ENCODE measurements around the gene LMOD2.
A peak's percentile ranks its signal among the peaks of the same experiment; 100 is the strongest.

Gene LMOD2

DNA sequence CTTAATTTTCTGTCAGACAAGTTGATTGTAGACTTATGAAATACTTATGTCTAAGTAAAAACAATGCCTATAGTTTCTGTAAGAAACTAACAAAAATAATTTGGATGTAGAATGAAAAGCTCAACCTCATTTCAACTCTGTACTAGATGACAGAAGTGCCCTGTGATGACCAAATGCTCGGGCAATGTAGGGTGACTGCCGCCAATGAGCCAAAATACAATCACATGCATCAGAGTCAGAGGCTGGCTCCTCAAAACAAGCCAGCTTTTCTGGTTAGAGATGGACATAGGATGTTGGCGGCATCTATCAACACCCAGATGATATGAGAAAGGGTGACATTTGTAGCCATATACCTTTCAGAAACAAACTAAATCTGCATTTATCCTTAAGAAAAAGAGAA is 23.9 kb downstream of the LMOD2 start:
- no peaks in the 10 kb centered on the region for H3K9me3 ChIP-seq (ENCODE audit: low read length)
- H3K36me3 ChIP-seq (ENCODE audit: insufficient read depth, low read length): peaks cover 4% of the 10 kb centered on the region; the same call in 1 of the 2 replicates
- no peaks in the 10 kb centered on the region for H3K9me2 ChIP-seq (ENCODE audit: low read depth, low read length)
- H3K4me2 ChIP-seq (ENCODE audit: low read length): no peak overlapping the region
- no peaks in the 10 kb centered on the region for H3F3A ChIP-seq (ENCODE audit: insufficient read depth, low read length)
- no peaks in the 10 kb centered on the region for H4K20me1 ChIP-seq (ENCODE audit: insufficient read depth, low read length)
- no peak for TF ChIP-seq EZH2 (IDR thresholded peaks at IDR 0.05; ENCODE audit: borderline replicate concordance, low read length)
- TF ChIP-seq, protein P1, sequence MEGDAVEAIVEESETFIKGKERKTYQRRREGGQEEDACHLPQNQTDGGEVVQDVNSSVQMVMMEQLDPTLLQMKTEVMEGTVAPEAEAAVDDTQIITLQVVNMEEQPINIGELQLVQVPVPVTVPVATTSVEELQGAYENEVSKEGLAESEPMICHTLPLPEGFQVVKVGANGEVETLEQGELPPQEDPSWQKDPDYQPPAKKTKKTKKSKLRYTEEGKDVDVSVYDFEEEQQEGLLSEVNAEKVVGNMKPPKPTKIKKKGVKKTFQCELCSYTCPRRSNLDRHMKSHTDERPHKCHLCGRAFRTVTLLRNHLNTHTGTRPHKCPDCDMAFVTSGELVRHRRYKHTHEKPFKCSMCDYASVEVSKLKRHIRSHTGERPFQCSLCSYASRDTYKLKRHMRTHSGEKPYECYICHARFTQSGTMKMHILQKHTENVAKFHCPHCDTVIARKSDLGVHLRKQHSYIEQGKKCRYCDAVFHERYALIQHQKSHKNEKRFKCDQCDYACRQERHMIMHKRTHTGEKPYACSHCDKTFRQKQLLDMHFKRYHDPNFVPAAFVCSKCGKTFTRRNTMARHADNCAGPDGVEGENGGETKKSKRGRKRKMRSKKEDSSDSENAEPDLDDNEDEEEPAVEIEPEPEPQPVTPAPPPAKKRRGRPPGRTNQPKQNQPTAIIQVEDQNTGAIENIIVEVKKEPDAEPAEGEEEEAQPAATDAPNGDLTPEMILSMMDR (IDR thresholded peaks at IDR 0.05; ENCODE audit: low read length): no peak
- no peak overlapping the region for H2AFZ ChIP-seq (ENCODE audit: low read length)
- H3K27ac ChIP-seq (ENCODE audit: low read depth, low read length, poor library complexity, severe bottlenecking): no peak overlapping the region
- H3K9ac ChIP-seq (ENCODE audit: low read length): no peak overlapping the region
- H3K27me3 ChIP-seq (ENCODE audit: insufficient read depth, low read length): no peaks in the 10 kb centered on the region
- H3K4me1 ChIP-seq (ENCODE audit: insufficient read depth, low read length, severe bottlenecking): no peaks in the 10 kb centered on the region
- H3K4me3 ChIP-seq (ENCODE audit: low read depth, low read length, poor library complexity, severe bottlenecking): no peak overlapping the region
- no peaks in the 10 kb centered on the region for H3K79me2 ChIP-seq (ENCODE audit: insufficient read depth, low read length)

DNA sequence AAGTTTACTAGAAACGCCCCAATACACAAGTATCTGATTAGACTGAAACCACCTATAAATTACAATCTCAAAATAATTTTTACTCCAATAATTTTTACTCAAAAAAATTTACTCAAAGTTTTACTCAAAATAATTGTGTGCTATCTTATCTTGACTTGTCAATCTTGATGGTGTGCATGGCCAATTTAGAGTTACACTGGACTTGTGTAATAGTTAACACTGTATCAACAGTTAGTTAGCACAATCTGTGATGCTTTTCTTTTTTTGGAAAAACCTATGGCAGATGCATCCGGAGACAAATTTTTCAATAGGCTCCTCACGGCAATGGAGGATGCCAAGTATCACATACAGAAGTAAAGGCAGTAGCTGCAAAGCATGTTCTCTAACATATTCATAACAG is 24.9 kb downstream of the LMOD2 start:
- Histone ChIP-seq H3K36me3 (ENCODE audit: insufficient read depth, low read length) (peaks cover 4% of the 10 kb centered on the region; the same call in 1 of the 2 replicates), H3K9me3 (ENCODE audit: low read length) (no peaks in the 10 kb centered on the region), H3K4me1 (ENCODE audit: insufficient read depth, low read length, severe bottlenecking) (no peaks in the 10 kb centered on the region), H3K9ac (ENCODE audit: low read length) (no peak overlapping the region), H2AFZ (ENCODE audit: low read length) (no peak overlapping the region), H4K20me1 (ENCODE audit: insufficient read depth, low read length) (no peaks in the 10 kb centered on the region), H3K27me3 (ENCODE audit: insufficient read depth, low read length) (no peaks in the 10 kb centered on the region), H3K4me3 (ENCODE audit: low read depth, low read length, poor library complexity, severe bottlenecking) (no peak overlapping the region), H3K4me2 (ENCODE audit: low read length) (no peak overlapping the region), H3K9me2 (ENCODE audit: low read depth, low read length) (no peaks in the 10 kb centered on the region), H3K27ac (ENCODE audit: low read depth, low read length, poor library complexity, severe bottlenecking) (no peak overlapping the region), H3F3A (ENCODE audit: insufficient read depth, low read length) (no peaks in the 10 kb centered on the region), H3K79me2 (ENCODE audit: insufficient read depth, low read length) (no peaks in the 10 kb centered on the region)
- no peak for TF ChIP-seq EZH2 (IDR thresholded peaks at IDR 0.05; ENCODE audit: borderline replicate concordance, low read length)

DNA sequence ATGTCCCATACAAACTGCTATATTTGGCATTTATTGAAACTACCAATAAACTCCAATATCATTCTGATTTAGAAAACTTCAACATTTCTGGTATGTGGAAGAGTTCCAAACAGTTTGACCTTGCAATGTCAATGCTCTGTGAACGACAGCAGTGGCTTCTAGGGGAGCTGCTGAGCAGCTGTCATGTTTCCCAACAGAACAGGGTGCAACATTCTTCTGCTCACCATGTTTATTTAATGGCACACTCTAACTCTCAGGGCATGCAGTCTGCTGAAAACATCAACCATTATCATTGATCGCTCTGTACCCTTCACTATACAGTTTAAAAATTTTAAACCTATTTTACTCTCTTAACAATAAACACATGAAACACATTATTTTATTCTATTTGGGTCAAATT is 25.9 kb downstream of the LMOD2 start:
- Histone ChIP-seq H2AFZ (ENCODE audit: low read length) (no peak overlapping the region), H3K4me2 (ENCODE audit: low read length) (no peak overlapping the region), H3K27ac (ENCODE audit: low read depth, low read length, poor library complexity, severe bottlenecking) (no peak overlapping the region), H4K20me1 (ENCODE audit: insufficient read depth, low read length) (no peaks in the 10 kb centered on the region), H3K9ac (ENCODE audit: low read length) (no peak overlapping the region), H3F3A (ENCODE audit: insufficient read depth, low read length) (no peaks in the 10 kb centered on the region), H3K9me3 (ENCODE audit: low read length) (no peaks in the 10 kb centered on the region), H3K79me2 (ENCODE audit: insufficient read depth, low read length) (no peaks in the 10 kb centered on the region), H3K36me3 (ENCODE audit: insufficient read depth, low read length) (peaks cover 4% of the 10 kb centered on the region; the same call in 1 of the 2 replicates), H3K9me2 (ENCODE audit: low read depth, low read length) (no peaks in the 10 kb centered on the region), H3K4me3 (ENCODE audit: low read depth, low read length, poor library complexity, severe bottlenecking) (no peak overlapping the region), H3K27me3 (ENCODE audit: insufficient read depth, low read length) (no peaks in the 10 kb centered on the region), H3K4me1 (ENCODE audit: insufficient read depth, low read length, severe bottlenecking) (no peaks in the 10 kb centered on the region)
- TF ChIP-seq, protein P1 (IDR thresholded peaks at IDR 0.05; ENCODE audit: low read length): no peak
- no peak for TF ChIP-seq EZH2 (IDR thresholded peaks at IDR 0.05; ENCODE audit: borderline replicate concordance, low read length)

DNA sequence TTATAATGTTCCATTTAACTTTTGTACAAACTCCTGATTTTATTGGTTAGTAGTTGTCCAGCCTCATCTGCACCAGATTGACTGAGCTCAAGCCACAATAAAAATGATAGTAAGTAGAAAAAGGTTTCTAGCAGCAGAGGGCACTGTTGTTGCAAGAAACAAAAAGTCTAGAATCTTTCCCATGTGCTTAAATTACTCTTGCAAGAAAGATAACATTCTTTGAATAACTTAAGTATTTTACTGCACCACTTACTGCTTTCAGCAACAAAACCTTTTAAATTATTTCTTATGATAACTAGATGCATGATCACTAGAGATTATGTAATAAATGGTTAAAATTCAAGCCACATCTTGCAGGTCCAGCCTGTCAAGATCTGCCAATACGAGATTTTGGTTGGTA is 27.0 kb downstream of the LMOD2 start:
- Histone ChIP-seq H3K9me2 (ENCODE audit: low read depth, low read length) (no peaks in the 10 kb centered on the region), H3K79me2 (ENCODE audit: insufficient read depth, low read length) (no peaks in the 10 kb centered on the region)

More for the DNA sequence above, 27.0 kb downstream of the LMOD2 start:
- no peak overlapping the region for H2AFZ ChIP-seq (ENCODE audit: low read length)
- H3K4me3 ChIP-seq (ENCODE audit: low read depth, low read length, poor library complexity, severe bottlenecking): no peak overlapping the region
- H3K27ac ChIP-seq (ENCODE audit: low read depth, low read length, poor library complexity, severe bottlenecking): no peak overlapping the region
- no peaks in the 10 kb centered on the region for H3K4me1 ChIP-seq (ENCODE audit: insufficient read depth, low read length, severe bottlenecking)
- H3K9me3 ChIP-seq (ENCODE audit: low read length): no peaks in the 10 kb centered on the region
- no peak for TF ChIP-seq EZH2 (IDR thresholded peaks at IDR 0.05; ENCODE audit: borderline replicate concordance, low read length)
- TF ChIP-seq, protein P1 (IDR thresholded peaks at IDR 0.05; ENCODE audit: low read length): peak; percentile 85
- no peaks in the 10 kb centered on the region for H3K27me3 ChIP-seq (ENCODE audit: insufficient read depth, low read length)
- no peaks in the 10 kb centered on the region for H4K20me1 ChIP-seq (ENCODE audit: insufficient read depth, low read length)
- no peak overlapping the region for H3K9ac ChIP-seq (ENCODE audit: low read length)
- H3K4me2 ChIP-seq (ENCODE audit: low read length): no peak overlapping the region
- no peaks in the 10 kb centered on the region for H3F3A ChIP-seq (ENCODE audit: insufficient read depth, low read length)
- peaks cover 4% of the 10 kb centered on the region; the same call in 1 of the 2 replicates for H3K36me3 ChIP-seq (ENCODE audit: insufficient read depth, low read length)

Data from OCI-LY1 (cell line).